Astrocyte (in vitro differentiated cells and primary cell): Measurements from ENCODE around the gene ITPRIPL2. TPM values are rescaled to one million over a fixed set of nuclear protein-coding genes. Genes with fewer than 3 reads are reported as not detected.

Source experiments
- DNase-seq: peaks from one replicate; pipeline ENCODE4 v3.0.0-alpha.2; 2010; ENCODE audit warnings: low read depth
- FAIRE-seq: peaks from 2 replicates; lab custom pipeline; 2011; peaks lifted over from hg19 to GRCh38; lab: Jason Lieb, UNC
- H2AFZ ChIP-seq: 2 replicates; pipeline ENCODE4 v1.6.0; 2012; ENCODE audit warnings: low read depth, low read length, inconsistent platforms
- H3K27ac ChIP-seq: 2 replicates; pipeline ENCODE4 v1.5.1; 2011; ENCODE audit warnings: low read depth, low read length, inconsistent platforms
- H3K27me3 ChIP-seq: 2 replicates; pipeline ENCODE4 v1.6.0; 2011; ENCODE audit warnings: low read length, inconsistent platforms; ENCODE audit not compliant: insufficient read depth
- H3K36me3 ChIP-seq: 2 replicates; pipeline ENCODE4 v1.5.1; 2011; ENCODE audit warnings: low read length, inconsistent platforms; ENCODE audit not compliant: insufficient read depth
- H3K4me1 ChIP-seq: 2 replicates; pipeline ENCODE4 v1.5.1; 2011; ENCODE audit warnings: low read length, inconsistent platforms; ENCODE audit not compliant: insufficient read depth
- H3K4me2 ChIP-seq: 2 replicates; pipeline ENCODE4 v1.6.0; 2012; ENCODE audit warnings: low read length, inconsistent platforms
- H3K4me3 ChIP-seq: 2 replicates; pipeline ENCODE4 v1.5.1; 2011; ENCODE audit warnings: low read depth, mild to moderate bottlenecking, low read length, inconsistent platforms; ENCODE audit not compliant: insufficient read depth
- H3K79me2 ChIP-seq: 2 replicates; pipeline ENCODE4 v1.6.0; 2012; ENCODE audit warnings: mild to moderate bottlenecking, low read length, inconsistent platforms; ENCODE audit not compliant: insufficient read depth
- H3K9ac ChIP-seq: 2 replicates; pipeline ENCODE4 v1.6.0; 2012; ENCODE audit warnings: mild to moderate bottlenecking, low read length, inconsistent platforms
- H3K9me3 ChIP-seq: 2 replicates; pipeline ENCODE4 v1.5.1; 2012; ENCODE audit warnings: low read depth, mild to moderate bottlenecking, low read length, inconsistent platforms; ENCODE audit not compliant: insufficient read depth
- H4K20me1 ChIP-seq: 2 replicates; pipeline ENCODE4 v1.6.0; 2012; ENCODE audit warnings: low read length, inconsistent platforms; ENCODE audit not compliant: insufficient read depth
- H3K27ac Mint-ChIP-seq: one replicate; pipeline ENCODE4 v1.8.0; 2021; ENCODE audit warnings: mild to moderate bottlenecking, mixed read lengths; ENCODE audit not compliant: unreplicated experiment
- H3K27me3 Mint-ChIP-seq: one replicate; pipeline ENCODE4 v1.8.0; 2021; ENCODE audit warnings: low read depth, mixed read lengths; ENCODE audit not compliant: unreplicated experiment
- H3K36me3 Mint-ChIP-seq: one replicate; pipeline ENCODE4 v1.8.0; 2021; ENCODE audit warnings: low read depth, mixed read lengths; ENCODE audit not compliant: unreplicated experiment
- H3K4me1 Mint-ChIP-seq: one replicate; pipeline ENCODE4 v1.8.0; 2021; ENCODE audit warnings: low read depth, mixed read lengths; ENCODE audit not compliant: unreplicated experiment
- H3K4me3 Mint-ChIP-seq: one replicate; pipeline ENCODE4 v1.8.0; 2021; ENCODE audit warnings: mild to moderate bottlenecking, moderate library complexity, mixed read lengths; ENCODE audit not compliant: unreplicated experiment
- H3K9me3 Mint-ChIP-seq: one replicate; pipeline ENCODE4 v1.8.0; 2021; ENCODE audit warnings: mild to moderate bottlenecking, mixed read lengths; ENCODE audit not compliant: unreplicated experiment
- EZH2 ChIP-seq: IDR thresholded peaks from 2 replicates; pipeline ENCODE4 v1.6.1; 2012; ENCODE audit warnings: mild to moderate bottlenecking, low read length, inconsistent platforms; ENCODE audit not compliant: insufficient read depth
- total RNA-seq: library from RNA; stranded (reverse); gene quantifications from 2 replicates; pipeline ENCODE4 v1.2.1, GENCODE V29; 2021
- TF ChIP-seq, protein P1 (sequence below): IDR thresholded peaks from 2 replicates; pipeline ENCODE4 v1.5.1; 2011; ENCODE audit warnings: low read depth, mild to moderate bottlenecking, inconsistent platforms, low read length, moderate library complexity; ENCODE audit not compliant: insufficient read depth

ITPRIPL2 gene
- total RNA-seq, 1 donor from 2014 or later, result 47.8 TPM

DNA sequence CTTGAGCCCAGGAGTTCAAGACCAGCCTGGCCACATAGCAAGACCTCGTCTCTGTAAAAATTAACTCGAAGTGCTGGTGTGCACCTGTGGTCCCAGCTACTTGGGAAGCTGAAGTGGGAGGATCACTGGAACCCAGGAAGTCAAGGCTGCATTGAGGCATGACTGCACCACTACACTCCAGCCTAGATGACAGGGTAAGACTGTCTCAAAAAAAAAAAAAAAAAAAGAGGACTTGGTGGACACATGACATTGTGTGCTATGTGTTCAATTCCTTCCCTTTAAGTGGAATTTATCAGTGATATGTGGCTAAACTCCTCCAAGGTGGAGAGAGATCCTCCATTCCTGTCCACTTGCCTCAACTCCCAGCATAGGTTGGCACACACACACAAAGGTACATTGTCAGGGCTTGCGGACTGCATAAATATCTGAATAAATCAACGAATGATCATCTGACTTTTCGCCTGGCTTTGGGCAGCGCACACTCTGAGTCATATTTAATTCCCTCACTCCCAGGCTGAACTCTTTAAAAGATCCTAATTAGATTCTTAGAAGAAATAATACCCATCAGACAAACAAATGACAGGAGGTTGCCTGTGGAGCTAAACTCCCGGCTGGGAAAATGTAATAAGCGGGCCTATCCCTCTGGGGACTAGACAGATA, 29.3 kb downstream of the ITPRIPL2 start:
- Mint-ChIP-seq H3K27ac (no peak overlapping the region), H3K27me3 (peaks cover 16% of the 10 kb centered on the region), H3K9me3 (no peaks in the 10 kb centered on the region), H3K36me3 (no peaks in the 10 kb centered on the region), H3K4me1 (peaks cover 3% of the 10 kb centered on the region), H3K4me3 (no peak overlapping the region)
- H3K79me2 ChIP-seq, result no peaks in the 10 kb centered on the region
- H3K27ac ChIP-seq, result no peak overlapping the region
- no peak overlapping the region for H2AFZ ChIP-seq
- H3K27me3 ChIP-seq, result peaks cover 15% of the 10 kb centered on the region
- H3K9ac ChIP-seq, result no peak overlapping the region
- no peak overlapping the region for H3K4me3 ChIP-seq
- FAIRE-seq (no peak), DNase-seq (no peak)
- no peak overlapping the region for H3K4me2 ChIP-seq
- TF ChIP-seq, protein P1, sequence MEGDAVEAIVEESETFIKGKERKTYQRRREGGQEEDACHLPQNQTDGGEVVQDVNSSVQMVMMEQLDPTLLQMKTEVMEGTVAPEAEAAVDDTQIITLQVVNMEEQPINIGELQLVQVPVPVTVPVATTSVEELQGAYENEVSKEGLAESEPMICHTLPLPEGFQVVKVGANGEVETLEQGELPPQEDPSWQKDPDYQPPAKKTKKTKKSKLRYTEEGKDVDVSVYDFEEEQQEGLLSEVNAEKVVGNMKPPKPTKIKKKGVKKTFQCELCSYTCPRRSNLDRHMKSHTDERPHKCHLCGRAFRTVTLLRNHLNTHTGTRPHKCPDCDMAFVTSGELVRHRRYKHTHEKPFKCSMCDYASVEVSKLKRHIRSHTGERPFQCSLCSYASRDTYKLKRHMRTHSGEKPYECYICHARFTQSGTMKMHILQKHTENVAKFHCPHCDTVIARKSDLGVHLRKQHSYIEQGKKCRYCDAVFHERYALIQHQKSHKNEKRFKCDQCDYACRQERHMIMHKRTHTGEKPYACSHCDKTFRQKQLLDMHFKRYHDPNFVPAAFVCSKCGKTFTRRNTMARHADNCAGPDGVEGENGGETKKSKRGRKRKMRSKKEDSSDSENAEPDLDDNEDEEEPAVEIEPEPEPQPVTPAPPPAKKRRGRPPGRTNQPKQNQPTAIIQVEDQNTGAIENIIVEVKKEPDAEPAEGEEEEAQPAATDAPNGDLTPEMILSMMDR, result no peak
- TF ChIP-seq EZH2, result no peak
- no peaks in the 10 kb centered on the region for H4K20me1 ChIP-seq
- peaks cover 3% of the 10 kb centered on the region for H3K9me3 ChIP-seq
- H3K4me1 ChIP-seq, result no peaks in the 10 kb centered on the region
- H3K36me3 ChIP-seq, result no peaks in the 10 kb centered on the region

GRCh38 chr16:19143599-19143956, 29.8 kb downstream of the ITPRIPL2 start:
- Mint-ChIP-seq H3K9me3 (no peaks in the 10 kb centered on the region), H3K4me1 (peaks cover 1% of the 10 kb centered on the region), H3K36me3 (no peaks in the 10 kb centered on the region), H3K27me3 (peaks cover 16% of the 10 kb centered on the region), H3K27ac (no peak overlapping the region), H3K4me3 (no peak overlapping the region)
- Histone ChIP-seq H3K4me1 (no peaks in the 10 kb centered on the region), H2AFZ (no peak overlapping the region), H3K27ac (no peak overlapping the region), H3K4me3 (no peak overlapping the region), H3K9me3 (peaks cover 3% of the 10 kb centered on the region), H3K9ac (no peak overlapping the region), H4K20me1 (no peaks in the 10 kb centered on the region), H3K36me3 (no peaks in the 10 kb centered on the region), H3K4me2 (no peak overlapping the region), H3K27me3 (peaks cover 15% of the 10 kb centered on the region), H3K79me2 (no peaks in the 10 kb centered on the region)
- FAIRE-seq (no peak), DNase-seq (no peak)
- TF ChIP-seq, protein P1, result no peak
- no peak for TF ChIP-seq EZH2

- Histone ChIP-seq H4K20me1 (no peaks in the 10 kb centered on the region), H3K4me1 (no peaks in the 10 kb centered on the region), H3K9ac (no peak overlapping the region), H3K27ac (no peak overlapping the region), H3K79me2 (no peaks in the 10 kb centered on the region), H3K4me3 (no peak overlapping the region), H3K27me3 (peaks cover 15% of the 10 kb centered on the region), H3K9me3 (peaks cover 3% of the 10 kb centered on the region), H2AFZ (no peak overlapping the region), H3K4me2 (no peak overlapping the region), H3K36me3 (no peaks in the 10 kb centered on the region)
- Mint-ChIP-seq H3K36me3 (no peaks in the 10 kb centered on the region), H3K4me3 (no peak overlapping the region), H3K4me1 (no peaks in the 10 kb centered on the region), H3K9me3 (peaks cover under 1% of the 10 kb centered on the region), H3K27me3 (peaks cover 26% of the 10 kb centered on the region), H3K27ac (no peak overlapping the region)
- no peak for FAIRE-seq
- no peak for DNase-seq
- no peak for TF ChIP-seq EZH2
- TF ChIP-seq, protein P1, result no peak
Measured at GRCh38 chr16:19145010-19145409, 31.2 kb downstream of the ITPRIPL2 start.
